ENCODE data around the gene NQO2. TPM values are rescaled to one million over a fixed set of nuclear protein-coding genes. Genes with fewer than 3 reads are reported as not detected.

NQO2 gene
- total and polyA plus RNA-seq, 2 of the 13 experiments (the other 11 are each of a cell fraction or from before 2014, with no cell fraction given), result 32.2 to 56.5 TPM

DNA sequence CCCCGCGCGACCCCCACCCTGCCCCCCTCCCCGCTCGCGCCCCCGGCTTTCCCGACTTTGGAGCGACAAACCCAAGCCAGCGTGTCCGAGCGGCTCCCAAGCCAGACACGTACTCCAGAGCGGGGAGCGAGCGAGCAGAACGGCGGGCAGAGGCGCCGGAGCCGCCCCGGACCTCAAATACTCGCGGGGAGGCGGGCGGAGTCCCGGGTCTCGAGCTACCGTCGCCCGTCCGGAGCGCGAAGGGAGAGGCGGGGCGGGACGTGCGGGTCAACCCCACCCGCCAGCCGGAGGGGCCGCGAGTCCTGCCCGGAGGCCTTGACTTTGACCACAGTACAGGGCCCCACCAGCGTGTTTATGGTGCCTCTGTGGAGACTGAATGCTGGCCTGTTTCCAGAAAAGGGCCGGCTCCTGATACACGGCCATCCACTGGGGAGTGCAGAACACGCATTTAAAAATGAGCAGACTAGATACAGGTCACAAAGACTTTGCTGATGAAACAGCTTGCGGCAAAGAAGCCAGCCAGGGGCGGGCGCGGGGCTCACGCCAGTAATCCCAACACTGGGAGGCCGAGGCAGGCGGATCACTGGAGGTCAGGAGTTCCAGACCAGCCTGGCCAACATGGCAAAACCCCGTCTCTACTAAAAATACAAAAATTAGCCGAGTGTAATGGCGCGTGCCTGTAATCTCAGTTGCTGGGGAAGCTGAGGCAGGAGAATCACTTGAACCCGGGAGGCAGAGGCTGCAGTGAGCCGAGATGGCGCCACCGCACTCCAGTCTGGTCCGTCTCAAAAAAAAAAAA is 28.1 kb upstream of the NQO2 start, which contains the start of gene SERPINB6 (continued):
- TF ChIP-seq, protein P1, sequence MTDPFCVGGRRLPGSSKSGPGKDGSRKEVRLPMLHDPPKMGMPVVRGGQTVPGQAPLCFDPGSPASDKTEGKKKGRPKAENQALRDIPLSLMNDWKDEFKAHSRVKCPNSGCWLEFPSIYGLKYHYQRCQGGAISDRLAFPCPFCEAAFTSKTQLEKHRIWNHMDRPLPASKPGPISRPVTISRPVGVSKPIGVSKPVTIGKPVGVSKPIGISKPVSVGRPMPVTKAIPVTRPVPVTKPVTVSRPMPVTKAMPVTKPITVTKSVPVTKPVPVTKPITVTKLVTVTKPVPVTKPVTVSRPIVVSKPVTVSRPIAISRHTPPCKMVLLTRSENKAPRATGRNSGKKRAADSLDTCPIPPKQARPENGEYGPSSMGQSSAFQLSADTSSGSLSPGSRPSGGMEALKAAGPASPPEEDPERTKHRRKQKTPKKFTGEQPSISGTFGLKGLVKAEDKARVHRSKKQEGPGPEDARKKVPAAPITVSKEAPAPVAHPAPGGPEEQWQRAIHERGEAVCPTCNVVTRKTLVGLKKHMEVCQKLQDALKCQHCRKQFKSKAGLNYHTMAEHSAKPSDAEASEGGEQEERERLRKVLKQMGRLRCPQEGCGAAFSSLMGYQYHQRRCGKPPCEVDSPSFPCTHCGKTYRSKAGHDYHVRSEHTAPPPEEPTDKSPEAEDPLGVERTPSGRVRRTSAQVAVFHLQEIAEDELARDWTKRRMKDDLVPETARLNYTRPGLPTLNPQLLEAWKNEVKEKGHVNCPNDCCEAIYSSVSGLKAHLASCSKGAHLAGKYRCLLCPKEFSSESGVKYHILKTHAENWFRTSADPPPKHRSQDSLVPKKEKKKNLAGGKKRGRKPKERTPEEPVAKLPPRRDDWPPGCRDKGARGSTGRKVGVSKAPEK (CRISPR knock-in tag; IDR thresholded peaks at IDR 0.05; ENCODE audit: borderline replicate concordance), result peak; percentile 94; the same call in 1 of the 2 replicates
- TF ChIP-seq SMAD9 (CRISPR knock-in tag; IDR thresholded peaks at IDR 0.05) (no peak), ZNF451 (CRISPR knock-in tag; IDR thresholded peaks at IDR 0.05) (peak; percentile 22; the same call in 1 of the 2 replicates), GPBP1L1 (CRISPR knock-in tag; IDR thresholded peaks at IDR 0.05) (no peak), ZNF704 (CRISPR knock-in tag; IDR thresholded peaks at IDR 0.05; ENCODE audit: borderline replicate concordance) (no peak), ZNF775 (CRISPR knock-in tag; IDR thresholded peaks at IDR 0.05; ENCODE audit: borderline replicate concordance) (no peak), FLYWCH1 (CRISPR knock-in tag; IDR thresholded peaks at IDR 0.05) (0 out of 2 replicates have a peak, but pooled peaks have one; percentile 9), PAWR (CRISPR knock-in tag; IDR thresholded peaks at IDR 0.05; ENCODE audit: borderline replicate concordance) (no peak), TBP (CRISPR knock-in tag; IDR thresholded peaks at IDR 0.05) (no peak), ZNF792 (CRISPR knock-in tag; IDR thresholded peaks at IDR 0.05) (0 out of 2 replicates have a peak, but pooled peaks have one; percentile 56), GATAD2A (CRISPR knock-in tag; IDR thresholded peaks at IDR 0.05) (peak; percentile 71), NFE2L1 (CRISPR knock-in tag; IDR thresholded peaks at IDR 0.05; ENCODE audit: borderline replicate concordance) (no peak), ZNF432 (CRISPR knock-in tag; IDR thresholded peaks at IDR 0.05; ENCODE audit: borderline replicate concordance) (no peak), HHEX (CRISPR knock-in tag; IDR thresholded peaks at IDR 0.05) (no peak), KAT7 (CRISPR knock-in tag; IDR thresholded peaks at IDR 0.05; ENCODE audit: borderline replicate concordance) (no peak), LCORL (IDR thresholded peaks at IDR 0.05) (no peak), LCORL (CRISPR knock-in tag; IDR thresholded peaks at IDR 0.05) (peak; percentile 84), ZNF503 (CRISPR knock-in tag; IDR thresholded peaks at IDR 0.05) (peak; percentile 6; the same call in 1 of the 2 replicates), PHF5A (CRISPR knock-in tag; IDR thresholded peaks at IDR 0.05; ENCODE audit: low read depth, unreplicated experiment) (no peak), ZMYM4 (CRISPR knock-in tag; IDR thresholded peaks at IDR 0.05) (peak; percentile 69)
